AG09319 (cell line): ENCODE data around the gene GLIS1.

Source experiments
- DNase-seq: peaks from one replicate; pipeline ENCODE4 v3.0.0-alpha.2; 2010; ENCODE audit warnings: low read depth; ENCODE audit errors: extremely low read depth
- CTCF ChIP-seq: IDR thresholded peaks from 2 replicates; pipeline ENCODE4 v1.5.1; 2011; ENCODE audit warnings: low read depth, mild to moderate bottlenecking, inconsistent platforms, low read length, moderate library complexity

The GLIS1 gene

GRCh38 chr1:53698384-53698980 lies 40.5 kb downstream of the GLIS1 start:
- TF ChIP-seq CTCF: no peak
- no peak for DNase-seq

GRCh38 chr1:53697721-53698383 lies 41.1 kb downstream of the GLIS1 start:
- DNase-seq: peak; percentile 19
- no peak for TF ChIP-seq CTCF

- DNase-seq: no peak
- TF ChIP-seq CTCF: no peak
These were observed 42.0 kb downstream of the GLIS1 start for GRCh38 chr1:53696990-53697389.

- TF ChIP-seq CTCF: no peak
- DNase-seq: no peak
These were observed 42.4 kb downstream of the GLIS1 start for GRCh38 chr1:53696571-53696970.

- no peak for DNase-seq
- TF ChIP-seq CTCF: no peak
These were observed 42.9 kb downstream of the GLIS1 start for GRCh38 chr1:53696051-53696450.

- DNase-seq: no peak
- TF ChIP-seq CTCF: no peak
These were observed 43.8 kb downstream of the GLIS1 start for GRCh38 chr1:53695116-53695515.

- DNase-seq: no peak
- no peak for TF ChIP-seq CTCF
These were observed 44.3 kb downstream of the GLIS1 start for GRCh38 chr1:53694718-53695091.
